Daoy (cell line): ENCODE results near the gene CYS1. TPM values are rescaled to one million over a fixed set of nuclear protein-coding genes. Genes with fewer than 3 reads are reported as not detected.
A peak's percentile ranks its signal among the peaks of the same experiment; 100 is the strongest.
"Not testable (repeated sequence)": the region's sequence is repeated elsewhere in the genome, so short reads cannot be mapped to it uniquely, and the experiment has no call there.

ENCODE experiments used
- DNase-seq: peaks from one replicate; pipeline ENCODE4 v3.0.0-alpha.2; 2015; ENCODE audit warnings: low read depth
- total RNA-seq: library from RNA; depleted of rRNA; stranded (reverse); fragments of >200 nt; shearing (Covaris generic); gene quantifications from 2 replicates; pipeline ENCODE4 v1.2.3, GENCODE V29; 2014; rRNA removed

CYS1 gene
- total RNA-seq, 1 experiment from 2014 or later: 2.1 TPM

DNA sequence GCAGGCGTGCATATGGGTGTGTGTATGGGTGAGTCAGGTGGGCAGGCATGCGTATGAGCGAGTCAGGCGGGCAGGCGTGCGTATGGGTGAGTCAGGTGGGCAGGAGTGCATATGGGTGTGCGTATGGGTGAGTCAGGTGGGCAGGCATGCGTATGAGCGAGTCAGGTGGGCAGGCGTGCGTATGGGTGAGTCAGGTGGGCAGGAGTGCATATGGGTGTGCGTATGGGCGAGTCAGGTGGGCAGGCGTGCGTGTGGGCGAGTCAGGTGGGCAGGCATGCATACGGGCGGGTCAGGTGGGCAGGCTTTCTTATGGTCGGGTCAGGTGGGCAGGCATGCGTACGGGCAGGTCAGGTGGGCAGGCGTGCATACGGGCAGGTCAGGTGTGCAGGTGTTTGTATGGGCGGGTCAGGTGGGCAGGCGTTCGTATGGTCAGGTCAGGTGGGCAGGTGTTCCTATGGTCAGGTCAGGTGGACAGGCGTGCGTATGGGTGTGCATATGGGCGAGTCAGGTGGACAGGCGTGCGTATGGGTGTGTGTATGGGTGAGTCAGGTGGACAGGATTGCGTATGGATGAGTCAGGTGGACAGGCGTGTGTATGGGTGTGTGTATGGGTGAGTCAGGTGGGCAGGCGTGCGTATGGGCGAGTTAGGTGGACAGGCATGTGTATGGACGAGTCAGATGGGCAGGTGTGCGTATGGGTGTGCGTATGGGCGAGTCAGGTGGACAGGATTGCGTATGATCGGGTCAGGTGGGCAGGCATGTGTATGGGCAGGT, 65.6 kb downstream of the CYS1 start:
- DNase-seq: no peak

DNA sequence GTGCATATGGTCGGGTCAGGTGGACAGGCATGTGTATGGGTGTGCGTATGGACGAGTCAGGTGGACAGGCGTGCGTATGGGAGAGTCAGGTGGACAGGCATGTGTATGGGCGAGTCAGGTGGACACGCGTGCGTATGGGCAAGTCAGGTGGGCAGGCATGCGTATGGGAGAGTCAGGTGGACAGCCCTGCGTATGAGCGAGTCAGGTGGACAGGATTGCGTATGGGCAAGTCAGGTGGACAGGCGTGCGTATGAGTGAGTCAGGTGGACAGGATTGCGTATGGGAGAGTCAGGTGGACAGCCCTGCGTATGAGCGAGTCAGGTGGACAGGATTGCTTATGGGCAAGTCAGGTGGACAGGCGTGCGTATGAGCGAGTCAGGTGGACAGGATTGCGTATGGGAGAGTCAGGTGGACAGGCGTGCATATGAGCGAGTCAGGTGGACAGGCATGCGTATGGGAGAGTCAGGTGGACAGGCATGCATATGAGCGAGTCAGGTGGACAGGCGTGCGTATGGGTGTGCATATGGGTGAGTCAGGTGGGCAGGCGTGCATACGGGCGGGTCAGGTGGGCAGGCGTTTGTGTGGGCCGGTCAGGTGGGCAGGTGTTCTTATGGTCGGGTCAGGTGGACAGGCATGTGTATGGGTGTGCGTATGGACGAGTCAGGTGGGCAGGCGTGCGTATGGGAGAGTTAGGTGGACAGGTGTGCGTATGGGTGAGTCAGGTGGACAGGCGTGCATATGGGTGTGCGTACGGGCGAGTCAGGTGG, 66.4 kb downstream of the CYS1 start:
- DNase-seq: not testable (repeated sequence)

DNA sequence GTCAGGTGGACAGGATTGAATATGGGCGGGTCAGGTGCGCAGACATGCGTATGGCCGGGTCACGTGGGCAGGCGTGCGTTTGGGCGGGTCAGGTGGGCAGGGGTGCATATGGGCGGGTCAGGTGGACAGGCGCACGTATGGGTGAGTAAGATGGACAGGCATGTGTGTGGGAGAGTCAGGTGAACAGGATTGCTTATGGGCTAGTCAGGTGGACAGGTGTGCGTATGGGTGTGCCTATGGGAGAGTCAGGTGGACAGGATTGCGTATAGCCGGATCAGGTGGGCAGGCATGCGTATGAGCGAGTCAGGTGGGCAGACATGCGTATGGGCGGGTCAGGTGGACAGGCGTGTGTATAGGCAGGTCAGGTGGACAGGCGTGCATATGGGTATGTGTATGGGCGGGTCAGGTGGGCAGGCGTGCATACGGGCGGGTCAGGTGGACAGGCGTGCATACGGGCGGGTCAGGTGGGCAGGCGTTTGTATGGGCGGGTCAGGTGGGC, 67.2 kb downstream of the CYS1 start:
- no peak for DNase-seq

DNA sequence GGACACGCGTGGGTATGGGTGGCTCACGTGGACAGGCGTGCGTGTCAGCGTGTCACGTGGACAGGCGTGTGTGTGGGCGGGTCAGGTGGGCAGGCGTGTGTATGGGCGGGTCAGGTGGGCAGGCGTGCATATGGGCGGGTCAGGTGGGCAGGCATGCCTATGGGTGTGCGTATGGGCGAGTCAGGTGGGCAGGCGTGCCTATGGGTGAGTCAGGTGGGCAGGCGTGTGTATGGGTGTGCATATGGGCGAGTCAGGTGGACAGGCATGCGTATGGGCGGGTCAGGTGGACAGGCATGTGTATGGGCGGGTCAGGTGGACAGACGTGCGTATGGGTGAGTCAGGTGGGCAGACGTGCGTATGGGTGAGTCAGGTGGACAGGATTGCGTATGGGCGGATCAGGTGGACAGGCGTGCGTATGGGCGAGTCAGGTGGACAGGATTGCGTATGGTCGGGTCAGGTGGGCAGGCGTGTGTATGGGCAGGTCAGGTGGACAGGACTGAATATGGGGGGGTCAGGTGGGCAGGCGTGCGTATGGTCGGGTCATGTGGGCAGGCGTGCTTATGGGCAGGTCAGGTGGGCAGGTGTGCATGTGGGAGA, 67.7 kb downstream of the CYS1 start:
- DNase-seq: not testable (repeated sequence)

DNA sequence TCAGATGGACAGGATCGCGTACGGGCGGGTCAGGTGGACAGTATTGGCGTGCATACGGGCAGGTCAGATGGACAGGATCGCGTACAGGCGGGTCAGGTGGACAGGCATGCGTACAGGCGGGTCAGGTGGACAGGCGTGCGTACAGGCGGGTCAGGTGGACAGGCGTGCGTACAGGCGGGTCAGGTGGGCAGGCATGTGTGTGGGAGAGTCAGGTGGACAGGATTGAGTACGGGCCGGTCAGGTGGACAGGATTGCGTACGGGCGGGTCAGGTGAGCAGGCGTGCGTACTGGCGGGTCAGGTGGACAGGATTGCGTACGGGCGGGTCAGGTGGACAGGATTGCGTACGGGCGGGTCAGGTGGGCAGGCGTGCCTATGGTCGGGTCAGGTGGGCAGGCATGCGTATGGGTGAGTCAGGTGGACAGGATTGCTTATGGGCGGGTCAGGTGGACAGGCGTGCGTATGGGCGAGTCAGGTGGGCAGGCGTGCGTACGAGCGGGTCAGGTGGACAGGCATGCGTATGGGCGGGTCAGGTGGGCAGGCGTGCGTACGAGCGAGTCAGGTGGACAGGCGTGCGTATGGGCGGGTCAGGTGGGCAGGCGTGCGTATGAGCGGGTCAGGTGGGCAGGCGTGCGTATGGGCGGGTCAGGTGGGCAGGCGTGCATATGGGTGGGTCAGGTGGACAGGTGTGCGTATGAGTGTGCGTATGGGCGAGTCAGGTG, 68.4 kb downstream of the CYS1 start:
- not testable (repeated sequence) for DNase-seq

DNA sequence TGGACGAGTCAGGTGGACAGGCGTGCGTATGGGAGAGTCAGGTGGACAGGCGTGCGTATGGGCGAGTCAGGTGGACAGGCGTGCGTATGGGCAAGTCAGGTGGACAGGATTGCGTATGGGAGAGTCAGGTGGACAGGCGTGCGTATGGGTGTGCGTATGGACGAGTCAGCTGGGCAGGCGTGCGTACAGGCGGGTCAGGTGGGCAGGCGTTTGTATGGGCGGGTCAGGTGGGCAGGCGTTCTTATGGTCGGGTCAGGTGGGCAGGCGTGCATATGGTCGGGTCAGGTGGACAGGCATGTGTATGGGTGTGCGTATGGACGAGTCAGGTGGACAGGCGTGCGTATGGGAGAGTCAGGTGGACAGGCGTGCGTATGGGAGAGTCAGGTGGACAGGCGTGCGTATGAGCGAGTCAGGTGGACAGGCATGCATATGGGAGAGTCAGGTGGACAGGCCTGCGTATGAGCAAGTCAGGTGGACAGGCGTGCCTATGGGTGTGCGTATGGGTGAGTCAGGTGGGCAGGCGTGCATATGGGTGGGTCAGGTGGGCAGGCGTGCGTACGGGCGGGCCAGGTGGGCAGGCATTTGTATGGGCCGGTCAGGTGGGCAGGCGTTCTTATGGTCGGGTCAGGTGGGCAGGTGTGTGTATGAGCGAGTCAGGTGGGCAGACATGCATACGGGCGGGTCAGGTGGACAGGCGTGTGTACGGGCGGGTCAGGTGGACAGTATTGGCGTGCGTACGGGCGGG, 69.2 kb downstream of the CYS1 start:
- DNase-seq: not testable (repeated sequence)

DNA sequence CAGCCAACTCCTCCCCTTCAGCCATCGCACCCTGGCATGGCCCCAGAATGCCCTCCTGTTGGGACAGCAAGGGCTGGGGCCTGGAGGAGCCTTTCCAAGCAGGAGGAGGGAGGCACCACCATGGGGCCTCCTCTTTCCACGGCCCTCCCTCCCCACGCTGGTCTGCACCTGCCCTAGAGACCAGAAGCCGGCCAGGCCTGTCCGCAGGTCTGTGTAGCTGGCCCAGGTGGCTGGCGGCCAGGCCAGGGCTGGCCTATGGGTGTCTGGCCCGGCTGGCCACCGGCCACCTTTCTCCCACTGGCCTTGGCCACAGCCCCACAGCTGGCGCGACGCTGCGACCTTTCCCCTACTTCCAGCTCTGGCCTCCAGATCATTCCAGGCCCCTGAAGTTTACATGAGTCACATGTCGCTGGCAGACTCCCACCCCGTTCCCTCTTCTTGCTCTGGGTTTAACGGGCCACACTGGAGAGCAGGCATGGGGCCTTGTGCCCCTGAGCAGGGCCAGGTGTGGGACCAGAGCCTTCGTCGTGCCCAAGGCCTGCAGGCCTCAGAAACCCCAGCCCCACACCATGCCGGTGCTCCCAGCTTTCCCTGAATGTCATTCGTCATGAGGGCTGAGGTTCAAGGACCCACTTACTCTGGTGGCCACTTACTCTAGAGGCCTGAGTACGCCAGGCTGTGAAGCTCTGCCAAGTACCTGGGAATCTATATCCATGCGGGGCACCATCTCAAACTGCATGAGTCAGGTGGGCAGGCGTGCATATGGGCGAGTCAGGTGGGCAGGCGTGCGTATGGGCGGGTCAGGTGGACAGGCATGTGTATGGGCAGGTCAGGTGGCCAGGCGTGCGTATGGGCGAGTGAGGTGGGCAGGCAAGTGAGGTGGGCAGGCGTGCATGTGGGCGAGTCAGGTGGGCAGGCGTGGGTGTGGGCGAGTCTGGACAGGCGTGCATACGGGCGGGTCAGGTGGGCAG, 70.1 kb downstream of the CYS1 start:
- peak; percentile 58 for DNase-seq

DNA sequence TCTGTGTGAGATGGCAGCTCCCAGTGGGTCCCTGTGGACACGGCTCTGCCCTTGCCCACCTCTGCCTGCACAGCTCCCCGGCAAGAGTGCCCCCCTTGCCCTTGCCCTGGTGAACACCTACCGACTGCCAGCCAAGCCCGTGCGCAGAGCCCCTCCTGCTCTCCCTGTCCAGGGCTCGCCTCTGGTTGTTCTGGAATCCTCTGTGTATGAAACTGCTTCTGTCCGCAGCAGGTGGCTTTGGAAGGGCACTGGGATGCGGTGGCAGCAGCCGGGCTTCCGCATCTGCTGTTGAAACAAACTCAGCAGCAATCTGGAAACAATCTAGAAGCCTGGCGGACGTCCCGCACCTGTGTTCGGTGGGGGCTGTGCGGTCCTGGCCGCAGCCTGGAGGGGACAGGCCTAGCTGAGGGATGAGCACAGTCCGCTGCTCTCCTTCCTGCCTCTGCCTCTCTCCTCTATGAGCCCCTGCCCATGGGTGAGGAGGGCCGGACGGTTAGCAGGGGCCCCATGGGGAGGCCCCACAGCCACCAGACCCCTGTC, 70.9 kb downstream of the CYS1 start:
- DNase-seq: no peak

DNA sequence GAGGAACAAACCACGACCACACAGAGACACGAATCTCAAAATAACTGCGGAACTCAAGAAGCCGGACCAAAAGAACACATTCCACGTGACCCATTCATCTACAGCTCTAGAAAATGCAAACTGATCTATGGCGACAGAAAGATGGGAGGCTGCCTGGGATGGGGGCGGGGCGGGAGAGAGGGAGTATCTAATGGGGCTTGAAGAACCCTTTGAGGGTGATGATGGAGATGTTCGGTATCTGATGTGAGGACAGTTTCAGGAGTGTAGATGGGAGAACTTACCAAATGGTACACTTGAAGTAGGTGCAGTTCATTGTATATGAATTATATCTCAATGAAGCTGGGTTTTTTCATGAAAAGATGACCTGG, 71.4 kb downstream of the CYS1 start:
- DNase-seq: no peak

DNA sequence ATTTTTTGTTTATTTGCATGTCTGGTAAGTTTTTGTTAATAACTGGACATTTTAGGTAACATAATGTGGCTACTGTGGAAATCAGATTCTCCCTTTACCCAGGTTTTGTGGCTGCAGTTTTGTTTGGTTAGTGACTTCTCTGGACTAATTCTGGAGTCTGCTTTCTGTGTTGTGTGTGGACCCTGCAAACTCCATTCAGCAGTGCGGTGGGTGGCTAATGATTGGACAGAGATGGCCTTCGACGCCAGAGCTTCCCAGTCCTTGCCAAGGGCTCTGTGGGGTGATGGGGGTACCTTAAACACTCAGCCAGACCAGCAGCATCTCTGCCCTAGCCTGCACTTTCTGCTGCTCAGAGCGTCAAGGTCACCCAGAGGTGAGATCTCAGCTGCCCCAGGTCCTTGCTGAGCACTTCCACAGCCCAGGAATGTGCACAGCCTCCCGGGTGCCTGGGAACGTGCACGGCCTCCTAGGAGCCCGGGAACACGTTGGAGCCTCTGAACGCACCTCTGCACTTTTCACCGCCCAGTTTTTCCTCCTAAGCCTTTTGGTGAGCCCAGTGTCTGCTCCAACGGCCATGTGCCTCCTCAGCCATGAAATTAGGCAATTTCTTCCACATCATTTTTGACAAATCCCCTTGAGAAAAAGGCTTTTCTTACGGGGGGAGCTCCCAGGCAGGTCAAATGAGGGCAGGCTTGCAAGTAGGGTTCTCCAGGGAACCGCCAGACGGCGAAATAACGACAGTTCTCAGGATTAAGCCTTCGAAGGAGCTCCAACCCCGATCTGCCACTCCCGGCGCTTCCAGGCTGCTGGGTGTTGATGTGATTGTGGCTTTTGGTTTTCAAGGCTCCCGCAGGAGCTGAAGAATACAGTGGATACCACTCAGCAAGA, 72.0 kb downstream of the CYS1 start:
- no peak for DNase-seq

DNA sequence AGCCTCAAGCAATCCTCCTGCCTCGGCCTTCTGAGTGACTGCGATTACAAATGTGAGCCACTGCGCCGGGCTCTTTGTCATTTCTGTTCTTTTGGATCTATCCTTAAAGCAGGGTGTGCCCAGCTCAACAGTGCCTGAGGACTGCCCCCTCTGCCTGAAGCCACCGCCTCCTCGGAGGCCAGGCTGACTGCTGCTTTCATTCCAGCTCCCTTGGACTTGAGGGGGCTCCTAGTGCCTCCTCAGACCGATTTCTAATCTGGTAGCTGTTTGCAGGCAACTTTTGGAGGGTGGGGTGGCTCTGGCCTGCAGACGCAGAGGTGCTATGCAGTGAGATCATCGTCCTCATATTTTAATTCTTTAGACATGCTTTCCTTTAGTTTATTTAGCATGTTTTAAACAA, 72.8 kb downstream of the CYS1 start:
- DNase-seq: no peak

Other genes with a start within 250 kb of the CYS1 start
- 47.2 and 82.7 TPM in 2 replicates for gene TAF1B, start 236.9 kb downstream of the CYS1 start, total RNA-seq
- gene GRHL1, start 128.7 kb downstream of the CYS1 start, total RNA-seq: 2.2 TPM in 2 replicates
- gene KLF11, start 36.9 kb downstream of the CYS1 start, total RNA-seq: 3.9 and 4.9 TPM in 2 replicates
- 155 and 162 TPM in 2 replicates for gene RRM2, start 42.3 kb upstream of the CYS1 start, total RNA-seq
- 60.9 and 68.5 TPM in 2 replicates for gene HPCAL1, start 222.5 kb upstream of the CYS1 start, total RNA-seq